ENCODE results near the gene POLDIP3. TPM values are rescaled to one million over a fixed set of nuclear protein-coding genes. Genes with fewer than 3 reads are reported as not detected.

The POLDIP3 gene
- total RNA-seq, 5 donors from 2014 or later (not counting 1 experiment from before 2014, with no cell fraction given): 66.5 to 83.8 (median 81.0) TPM

- ATAC-seq (replicated peaks in 1 of 4) (no peak), DNase-seq (no peak)
- Histone ChIP-seq H3K4me3 (ENCODE audit: control insufficient read depth in 1 of 2, extremely low read depth in 1 of 2, low read length in 1 of 2) (no peak overlapping the region), H3K27me3 (replicated peaks in 1 of 2; ENCODE audit: control insufficient read depth in 2 of 2, extremely low read depth in 1 of 2, insufficient read depth in 2 of 2, low read length in 1 of 2) (peaks cover 0 to 28% of the 10 kb centered on the region in 2 experiments), H3K27ac (ENCODE audit: low read length) (no peak overlapping the region), H3K9me3 (no peaks in the 10 kb centered on the region), H3K36me3 (ENCODE audit: control insufficient read depth in 2 of 2, extremely low read depth in 1 of 2, insufficient read depth in 1 of 2, low read length in 1 of 2) (no peaks in the 10 kb centered on the region), H3K4me1 (ENCODE audit: control insufficient read depth in 1 of 2, extremely low read depth in 1 of 2, insufficient read depth in 2 of 2, low read length in 2 of 2) (peaks cover 0 to 10% of the 10 kb centered on the region in 2 experiments)
- Mint-ChIP-seq H3K4me1 (peaks cover 0 to 7% (median 2%) of the 10 kb centered on the region in 3 donors), H3K27ac (no peak overlapping the region), H3K36me3 (no peaks in the 10 kb centered on the region), H3K27me3 (peaks cover 0 to 6% of the 10 kb centered on the region in 2 donors), H3K4me3 (no peak overlapping the region), H3K9me3 (no peaks in the 10 kb centered on the region)
- CTCF ChIA-PET: interaction anchor here in 1 of 2 donors (0.6 kb wide), 1 partner anchor 174 kb away, joined by 3 read pairs; no protein-coding TSS in a partner anchor
- whole genome bisulfite sequencing (ENCODE audit: insufficient coverage): 100% methylated on average over 1 of the region's 4 CpGs
- POLR2A ChIA-PET: no interaction called here
These were observed 39.3 kb upstream of the POLDIP3 start for GRCh38 chr22:42653999-42654398.

GRCh38 chr22:42651134-42651533, 36.5 kb upstream of the POLDIP3 start:
- Histone ChIP-seq H3K4me1 (ENCODE audit: control insufficient read depth in 1 of 2, extremely low read depth in 1 of 2, insufficient read depth in 2 of 2, low read length in 2 of 2) (peaks cover 4 to 34% of the 10 kb centered on the region in 2 experiments), H3K4me3 (ENCODE audit: control insufficient read depth in 1 of 2, extremely low read depth in 1 of 2, low read length in 1 of 2) (no peak overlapping the region)
- H3K4me3 Mint-ChIP-seq: peak overlapping the region in 2 of 3 donors; percentile 57 to 92

GRCh38 chr22:42649246-42650099, 34.8 kb upstream of the POLDIP3 start, which contains the start of gene CYB5R3:
CYB5R3 (minus strand) TSS chr22:42649392; CDS start chr22:42649315, 77 bp downstream.
- under 1% methylated on average over 63 of the region's 81 CpGs for WGBS (ENCODE audit: insufficient coverage)
- POLR2A ChIA-PET: interaction anchor here (0.6 to 1.0 kb wide), 3 partner anchors 35 to 446 kb away, joined by 3 to 16 read pairs (median 6); partner anchors contain the start of gene POLDIP3 (in 1 of the 2)

More at GRCh38 chr22:42651134-42651533, 36.5 kb upstream of the POLDIP3 start:
- Mint-ChIP-seq H3K27ac (no peak overlapping the region), H3K27me3 (peaks cover 0 to 4% of the 10 kb centered on the region in 2 donors), H3K9me3 (no peaks in the 10 kb centered on the region), H3K36me3 (no peaks in the 10 kb centered on the region), H3K4me1 (peaks cover 17 to 29% (median 23%) of the 10 kb centered on the region in 3 donors)
- ATAC-seq (replicated peaks in 1 of 4) (no peak), DNase-seq (no peak)
- 79% methylated on average over 4 of the region's 7 CpGs for WGBS (ENCODE audit: insufficient coverage)
- Histone ChIP-seq H3K27me3 (replicated peaks in 1 of 2; ENCODE audit: control insufficient read depth in 2 of 2, extremely low read depth in 1 of 2, insufficient read depth in 2 of 2, low read length in 1 of 2) (peaks cover 0 to 17% of the 10 kb centered on the region in 2 experiments), H3K36me3 (ENCODE audit: control insufficient read depth in 2 of 2, extremely low read depth in 1 of 2, insufficient read depth in 1 of 2, low read length in 1 of 2) (no peaks in the 10 kb centered on the region), H3K9me3 (no peaks in the 10 kb centered on the region), H3K27ac (ENCODE audit: low read length) (no peak overlapping the region)
- ChIA-PET CTCF (no interaction called here), POLR2A (no interaction called here)

GRCh38 chr22:42648368-42649245, 33.9 kb upstream of the POLDIP3 start:
- Histone ChIP-seq H3K4me3 (ENCODE audit: control insufficient read depth in 1 of 2, extremely low read depth in 1 of 2, low read length in 1 of 2) (peak overlapping the region; percentile 68 to 70), H3K9me3 (no peaks in the 10 kb centered on the region), H3K27me3 (replicated peaks in 1 of 2; ENCODE audit: control insufficient read depth in 2 of 2, extremely low read depth in 1 of 2, insufficient read depth in 2 of 2, low read length in 1 of 2) (peaks cover 0 to 10% of the 10 kb centered on the region in 2 experiments), H3K36me3 (ENCODE audit: control insufficient read depth in 2 of 2, extremely low read depth in 1 of 2, insufficient read depth in 1 of 2, low read length in 1 of 2) (no peaks in the 10 kb centered on the region), H3K27ac (ENCODE audit: low read length) (peak overlapping the region; percentile 49), H3K4me1 (ENCODE audit: control insufficient read depth in 1 of 2, extremely low read depth in 1 of 2, insufficient read depth in 2 of 2, low read length in 2 of 2) (peaks cover 4 to 56% of the 10 kb centered on the region in 2 experiments)
- POLR2A ChIA-PET: interaction anchor here (0.6 to 1.3 kb wide), 3 partner anchors 34 to 447 kb away, joined by 3 to 6 read pairs (median 3); partner anchors contain the start of gene POLDIP3 (in 1 of the 2)
- Mint-ChIP-seq H3K4me1 (peaks cover 37 to 45% (median 41%) of the 10 kb centered on the region in 3 donors), H3K4me3 (peak overlapping the region; percentile 90 to 92 (median 92)), H3K27me3 (no peaks in the 10 kb centered on the region), H3K36me3 (no peaks in the 10 kb centered on the region), H3K27ac (peak overlapping the region; percentile 85 to 92), H3K9me3 (no peaks in the 10 kb centered on the region)
- DNase-seq (peak in 29 of 35 experiments; percentile 7 to 61 (median 25)), ATAC-seq (replicated peaks in 1 of 4) (peak; percentile 64 to 67 (median 66))
- WGBS (ENCODE audit: insufficient coverage): 1% methylated on average over 41 of the region's 49 CpGs
- CTCF ChIA-PET: interaction anchor here in 1 of 2 donors (0.8 kb wide), 1 partner anchor 33 kb away, joined by 4 read pairs; no protein-coding TSS in a partner anchor

More at GRCh38 chr22:42649246-42650099, 34.8 kb upstream of the POLDIP3 start, which contains the start of gene CYB5R3:
- H3K9me3 ChIP-seq: no peaks in the 10 kb centered on the region
- H3K27me3 ChIP-seq (replicated peaks in 1 of 2; ENCODE audit: control insufficient read depth in 2 of 2, extremely low read depth in 1 of 2, insufficient read depth in 2 of 2, low read length in 1 of 2): peaks cover 0 to 11% of the 10 kb centered on the region in 2 experiments
- ATAC-seq (replicated peaks in 1 of 4) (peak; percentile 81 to 87 (median 83)), DNase-seq (peak; percentile 49 to 83 (median 65))
- Mint-ChIP-seq H3K9me3 (no peaks in the 10 kb centered on the region), H3K36me3 (no peaks in the 10 kb centered on the region), H3K4me1 (peaks cover 32 to 38% (median 35%) of the 10 kb centered on the region in 3 donors), H3K27me3 (no peaks in the 10 kb centered on the region), H3K4me3 (peak within 1 kb of the TSS; percentile 90 to 92 (median 92)), H3K27ac (peak within 1 kb of the TSS; percentile 85 to 92)
- CTCF ChIA-PET: interaction anchor here in 1 of 2 donors (0.8 kb wide), 1 partner anchor 34 kb away, joined by 4 read pairs; no protein-coding TSS in a partner anchor
- H3K4me1 ChIP-seq (ENCODE audit: control insufficient read depth in 1 of 2, extremely low read depth in 1 of 2, insufficient read depth in 2 of 2, low read length in 2 of 2): peaks cover 4 to 51% of the 10 kb centered on the region in 2 experiments
- H3K4me3 ChIP-seq (ENCODE audit: control insufficient read depth in 1 of 2, extremely low read depth in 1 of 2, low read length in 1 of 2): peak within 1 kb of the TSS; percentile 76 to 80
- peak within 1 kb of the TSS; percentile 72 for H3K27ac ChIP-seq (ENCODE audit: low read length)
- H3K36me3 ChIP-seq (ENCODE audit: control insufficient read depth in 2 of 2, extremely low read depth in 1 of 2, insufficient read depth in 1 of 2, low read length in 1 of 2): no peaks in the 10 kb centered on the region

- Mint-ChIP-seq H3K36me3 (no peaks in the 10 kb centered on the region), H3K4me1 (peaks cover 37 to 45% (median 41%) of the 10 kb centered on the region in 3 donors), H3K27me3 (no peaks in the 10 kb centered on the region), H3K9me3 (no peaks in the 10 kb centered on the region), H3K27ac (peak overlapping the region; percentile 7 to 92), H3K4me3 (peak overlapping the region; percentile 90 to 92 (median 92))
- H3K4me3 ChIP-seq (ENCODE audit: control insufficient read depth in 1 of 2, extremely low read depth in 1 of 2, low read length in 1 of 2): peak overlapping the region; percentile 68 to 70
- WGBS (ENCODE audit: insufficient coverage): no CpG with 5 or more reads among the region's 4 CpGs
- ATAC-seq (replicated peaks in 1 of 4) (no peak), DNase-seq (no peak)
- POLR2A ChIA-PET: interaction anchor here in 1 of 2 donors (1.3 kb wide), 1 partner anchor 34 kb away, joined by 3 read pairs; no protein-coding TSS in a partner anchor
- peaks cover 4 to 56% of the 10 kb centered on the region in 2 experiments for H3K4me1 ChIP-seq (ENCODE audit: control insufficient read depth in 1 of 2, extremely low read depth in 1 of 2, insufficient read depth in 2 of 2, low read length in 2 of 2)
- CTCF ChIA-PET: no interaction called here
- no peaks in the 10 kb centered on the region for H3K36me3 ChIP-seq (ENCODE audit: control insufficient read depth in 2 of 2, extremely low read depth in 1 of 2, insufficient read depth in 1 of 2, low read length in 1 of 2)
- no peak overlapping the region for H3K27ac ChIP-seq (ENCODE audit: low read length)
- H3K9me3 ChIP-seq: no peaks in the 10 kb centered on the region
- H3K27me3 ChIP-seq (replicated peaks in 1 of 2; ENCODE audit: control insufficient read depth in 2 of 2, extremely low read depth in 1 of 2, insufficient read depth in 2 of 2, low read length in 1 of 2): peaks cover 0 to 7% of the 10 kb centered on the region in 2 experiments
These were observed 33.3 kb upstream of the POLDIP3 start for GRCh38 chr22:42648017-42648367.

Measured in T-cell (primary cell).